ENCODE data around the gene SH3D21. TPM values are rescaled to one million over a fixed set of nuclear protein-coding genes. Genes with fewer than 3 reads are reported as not detected.

The SH3D21 gene
- total and polyA plus RNA-seq, 4 donors = 2.5 to 10.7 (median 7.5) TPM

- peaks cover 4% of the 10 kb centered on the region for H3K36me3 ChIP-seq (ENCODE audit: control insufficient read depth, insufficient read depth, low read length)
- no peaks in the 10 kb centered on the region for H3K4me1 ChIP-seq (ENCODE audit: control insufficient read depth, insufficient read depth, low read length)
- WGBS (ENCODE audit: insufficient coverage) = 33% methylated on average over 1 of the region's 2 CpGs
- no peaks in the 10 kb centered on the region for H3K9me3 ChIP-seq (ENCODE audit: control insufficient read depth, insufficient read depth, low read length)
- DNase-seq (ENCODE audit: low read depth in 4 of 6, low spot score in 6 of 6) = no peak
- H3K27me3 ChIP-seq (ENCODE audit: control insufficient read depth, insufficient read depth, low read length) = no peaks in the 10 kb centered on the region
- H3K4me3 ChIP-seq (ENCODE audit: low read depth, low read length) = no peak overlapping the region
- no peak overlapping the region for H3K27ac ChIP-seq (ENCODE audit: low read depth, low read length)
These were observed 26.9 kb upstream of the SH3D21 start for GRCh38 chr1:36279110-36279788.

DNA sequence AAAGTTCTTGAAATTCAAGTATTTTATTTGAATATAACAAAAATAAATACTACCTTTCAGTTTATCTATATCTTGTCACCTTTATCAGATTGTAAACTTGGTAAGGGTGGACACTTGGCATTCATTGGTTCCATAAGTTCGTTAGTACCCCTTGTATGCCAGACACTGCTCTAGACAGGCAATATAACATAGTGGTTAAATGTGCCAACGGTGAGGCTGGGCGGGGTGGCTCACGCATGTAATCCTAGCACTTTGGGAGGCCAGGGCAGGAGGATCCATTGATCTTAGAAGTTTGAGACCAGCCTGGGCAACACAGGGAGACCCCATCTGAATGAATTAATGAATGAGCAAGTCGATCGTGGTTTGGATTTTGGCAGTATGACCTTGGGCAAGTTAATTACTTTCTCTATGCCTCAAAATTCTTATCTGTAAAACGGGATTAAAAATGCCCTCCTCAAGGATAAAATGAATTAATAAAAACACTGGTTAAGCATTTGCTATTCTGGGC lies 26.3 kb upstream of the SH3D21 start:
- Histone ChIP-seq H3K4me3 (ENCODE audit: low read depth, low read length) (no peak overlapping the region), H3K9me3 (ENCODE audit: control insufficient read depth, insufficient read depth, low read length) (no peaks in the 10 kb centered on the region), H3K36me3 (ENCODE audit: control insufficient read depth, insufficient read depth, low read length) (peaks cover 1% of the 10 kb centered on the region), H3K27me3 (ENCODE audit: control insufficient read depth, insufficient read depth, low read length) (no peaks in the 10 kb centered on the region), H3K4me1 (ENCODE audit: control insufficient read depth, insufficient read depth, low read length) (no peaks in the 10 kb centered on the region), H3K27ac (ENCODE audit: low read depth, low read length) (no peak overlapping the region)
- WGBS (ENCODE audit: insufficient coverage) = 84% methylated on average over 3 of the region's 7 CpGs
- DNase-seq (ENCODE audit: low read depth in 4 of 6, low spot score in 6 of 6) = no peak

DNA sequence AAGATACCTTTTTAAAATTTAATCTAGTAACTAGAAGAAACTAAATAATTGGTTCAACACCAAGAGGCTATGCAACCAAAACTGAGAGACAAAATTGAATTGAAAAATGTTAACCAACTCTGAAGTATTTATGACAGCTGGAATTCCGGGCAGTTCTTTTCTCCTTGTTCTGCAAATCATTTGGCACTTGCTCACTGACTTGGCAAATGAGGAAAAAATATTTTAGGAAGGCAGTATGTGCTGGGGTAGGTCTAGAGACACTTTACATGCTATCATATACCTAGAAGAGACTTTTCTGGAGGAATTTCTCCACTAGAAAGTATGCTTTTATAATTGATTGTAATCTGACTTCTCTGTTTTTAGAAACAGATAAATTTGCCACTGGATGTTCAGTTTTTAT lies 22.1 kb upstream of the SH3D21 start:
- H3K9me3 ChIP-seq (ENCODE audit: control insufficient read depth, insufficient read depth, low read length) = no peaks in the 10 kb centered on the region
- H3K27ac ChIP-seq (ENCODE audit: low read depth, low read length) = no peak overlapping the region
- no peaks in the 10 kb centered on the region for H3K4me1 ChIP-seq (ENCODE audit: control insufficient read depth, insufficient read depth, low read length)
- peak in 1 of 6 donors; percentile 46 for DNase-seq (ENCODE audit: low read depth in 4 of 6, low spot score in 6 of 6)
- peaks cover 13% of the 10 kb centered on the region for H3K36me3 ChIP-seq (ENCODE audit: control insufficient read depth, insufficient read depth, low read length)
- H3K27me3 ChIP-seq (ENCODE audit: control insufficient read depth, insufficient read depth, low read length) = no peaks in the 10 kb centered on the region
- no peak overlapping the region for H3K4me3 ChIP-seq (ENCODE audit: low read depth, low read length)
- WGBS (ENCODE audit: insufficient coverage) = no CpG with 5 or more reads among the region's 1 CpG

DNA sequence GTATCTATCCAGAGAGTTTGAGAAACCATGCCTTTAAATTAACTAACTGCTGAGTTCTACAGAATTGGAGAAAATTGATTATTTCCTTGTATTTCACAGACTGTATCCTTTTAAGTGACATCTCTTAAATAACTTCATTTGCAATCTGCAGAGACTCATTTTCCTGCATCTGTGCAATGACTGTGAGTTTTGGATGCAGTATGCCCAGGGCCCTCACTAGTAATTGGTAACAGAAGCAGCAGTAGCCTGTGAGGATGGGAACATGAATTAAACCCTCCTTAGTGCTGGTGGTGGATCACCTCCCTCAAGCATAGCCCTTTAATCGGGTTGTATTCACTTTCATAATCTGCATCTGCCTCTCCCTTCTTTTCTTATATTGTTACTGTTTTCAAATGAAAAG lies 21.7 kb upstream of the SH3D21 start:
- DNase-seq (ENCODE audit: low read depth in 4 of 6, low spot score in 6 of 6) = no peak
- peaks cover 17% of the 10 kb centered on the region for H3K36me3 ChIP-seq (ENCODE audit: control insufficient read depth, insufficient read depth, low read length)
- H3K4me1 ChIP-seq (ENCODE audit: control insufficient read depth, insufficient read depth, low read length) = no peaks in the 10 kb centered on the region
- H3K4me3 ChIP-seq (ENCODE audit: low read depth, low read length) = no peak overlapping the region
- WGBS (ENCODE audit: insufficient coverage) = no CpG with 5 or more reads among the region's 1 CpG
- H3K27ac ChIP-seq (ENCODE audit: low read depth, low read length) = no peak overlapping the region
- no peaks in the 10 kb centered on the region for H3K27me3 ChIP-seq (ENCODE audit: control insufficient read depth, insufficient read depth, low read length)
- H3K9me3 ChIP-seq (ENCODE audit: control insufficient read depth, insufficient read depth, low read length) = no peaks in the 10 kb centered on the region

DNA sequence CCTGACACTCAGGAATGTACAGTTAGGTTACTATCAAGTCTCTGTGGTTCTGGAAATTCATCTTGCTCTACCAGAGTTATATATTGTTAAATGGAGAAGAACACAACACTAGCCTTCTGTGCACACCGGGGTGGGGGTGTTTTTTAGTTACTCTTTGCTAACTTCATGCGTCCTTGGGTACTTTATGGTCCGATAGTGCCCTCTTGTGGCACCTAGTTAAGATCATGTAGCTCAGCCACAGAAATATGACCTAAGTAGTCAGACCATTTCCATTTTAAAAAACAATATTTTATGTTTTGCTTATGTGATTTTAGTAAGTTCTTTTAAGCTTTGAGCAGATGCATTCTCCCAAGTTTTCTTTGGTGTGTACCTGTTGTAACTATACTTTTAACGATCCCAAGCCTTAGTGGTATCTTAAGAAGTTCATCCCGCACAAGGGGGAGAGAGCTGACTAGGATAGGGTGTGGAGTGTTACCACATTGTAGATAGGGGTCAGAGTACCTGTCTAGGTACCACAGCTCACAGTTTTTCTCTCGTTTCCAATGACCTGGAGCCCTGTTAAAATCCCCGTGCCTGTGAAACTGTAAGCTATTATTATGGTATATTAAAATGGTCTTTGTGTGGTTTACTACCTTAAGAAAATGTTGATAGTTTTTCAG lies 20.6 kb upstream of the SH3D21 start:
- Histone ChIP-seq H3K27me3 (ENCODE audit: control insufficient read depth, insufficient read depth, low read length) (no peaks in the 10 kb centered on the region), H3K27ac (ENCODE audit: low read depth, low read length) (no peak overlapping the region), H3K4me1 (ENCODE audit: control insufficient read depth, insufficient read depth, low read length) (no peaks in the 10 kb centered on the region), H3K4me3 (ENCODE audit: low read depth, low read length) (no peak overlapping the region), H3K36me3 (ENCODE audit: control insufficient read depth, insufficient read depth, low read length) (peaks cover 26% of the 10 kb centered on the region), H3K9me3 (ENCODE audit: control insufficient read depth, insufficient read depth, low read length) (no peaks in the 10 kb centered on the region)
- DNase-seq (ENCODE audit: low read depth in 4 of 6, low spot score in 6 of 6) = peak; percentile 47 to 93 (median 76)
- WGBS (ENCODE audit: insufficient coverage) = 67% methylated on average over 1 of the region's 7 CpGs

DNA sequence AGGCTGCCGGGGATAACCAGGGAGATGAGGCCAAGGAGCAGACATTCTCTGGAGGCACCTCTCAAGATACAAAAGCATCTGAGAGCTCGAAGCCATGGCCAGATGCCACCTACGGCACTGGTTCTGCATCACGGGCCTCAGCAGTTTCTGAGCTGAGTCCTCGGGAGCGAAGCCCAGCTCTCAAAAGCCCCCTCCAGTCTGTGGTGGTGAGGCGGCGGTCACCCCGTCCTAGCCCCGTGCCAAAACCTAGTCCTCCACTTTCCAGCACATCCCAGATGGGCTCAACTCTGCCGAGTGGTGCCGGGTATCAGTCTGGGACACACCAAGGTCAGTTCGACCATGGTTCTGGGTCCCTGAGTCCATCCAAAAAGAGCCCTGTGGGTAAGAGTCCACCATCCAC lies 19.4 kb upstream of the SH3D21 start:
- H3K9me3 ChIP-seq (ENCODE audit: control insufficient read depth, insufficient read depth, low read length) = no peaks in the 10 kb centered on the region
- WGBS (ENCODE audit: insufficient coverage) = 91% methylated on average over 12 of the region's 13 CpGs
- no peak overlapping the region for H3K27ac ChIP-seq (ENCODE audit: low read depth, low read length)
- H3K27me3 ChIP-seq (ENCODE audit: control insufficient read depth, insufficient read depth, low read length) = no peaks in the 10 kb centered on the region
- peaks cover 30% of the 10 kb centered on the region for H3K36me3 ChIP-seq (ENCODE audit: control insufficient read depth, insufficient read depth, low read length)
- DNase-seq (ENCODE audit: low read depth in 4 of 6, low spot score in 6 of 6) = no peak
- H3K4me1 ChIP-seq (ENCODE audit: control insufficient read depth, insufficient read depth, low read length) = no peaks in the 10 kb centered on the region
- no peak overlapping the region for H3K4me3 ChIP-seq (ENCODE audit: low read depth, low read length)

- DNase-seq (ENCODE audit: low read depth in 4 of 6, low spot score in 6 of 6) = no peak
- Histone ChIP-seq H3K4me3 (ENCODE audit: low read depth, low read length) (no peak overlapping the region), H3K9me3 (ENCODE audit: control insufficient read depth, insufficient read depth, low read length) (no peaks in the 10 kb centered on the region), H3K4me1 (ENCODE audit: control insufficient read depth, insufficient read depth, low read length) (no peaks in the 10 kb centered on the region), H3K27ac (ENCODE audit: low read depth, low read length) (no peak overlapping the region), H3K36me3 (ENCODE audit: control insufficient read depth, insufficient read depth, low read length) (peaks cover 31% of the 10 kb centered on the region), H3K27me3 (ENCODE audit: control insufficient read depth, insufficient read depth, low read length) (no peaks in the 10 kb centered on the region)
- WGBS (ENCODE audit: insufficient coverage) = 87% methylated on average over 5 of the region's 5 CpGs
These were observed 18.6 kb upstream of the SH3D21 start for GRCh38 chr1:36287595-36287994.

DNA sequence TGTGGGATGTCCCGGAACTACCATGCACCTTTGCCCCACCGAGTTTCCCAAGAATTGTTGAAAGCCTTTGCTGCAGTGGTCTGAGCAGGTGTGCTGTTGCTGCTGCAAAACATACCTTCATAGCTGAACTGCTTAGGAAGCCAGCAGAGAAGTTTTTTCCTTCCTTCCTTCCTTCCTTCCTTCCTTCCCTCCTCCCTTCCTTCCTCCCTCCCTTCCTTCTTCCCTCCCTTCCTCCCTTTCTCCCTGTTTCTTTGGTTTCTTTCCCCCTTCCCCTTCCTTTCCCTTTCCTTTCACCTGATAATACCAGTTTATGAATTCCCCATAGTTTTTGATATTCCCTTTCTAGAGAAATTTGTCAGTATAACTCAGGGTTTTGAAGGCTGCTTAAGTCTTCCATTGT lies 10.8 kb upstream of the SH3D21 start:
- no CpG with 5 or more reads among the region's 2 CpGs for WGBS (ENCODE audit: insufficient coverage)
- Histone ChIP-seq H3K4me1 (ENCODE audit: control insufficient read depth, insufficient read depth, low read length) (no peaks in the 10 kb centered on the region), H3K36me3 (ENCODE audit: control insufficient read depth, insufficient read depth, low read length) (peaks cover 55% of the 10 kb centered on the region)

GRCh38 chr1:36297062-36297461 lies 9.1 kb upstream of the SH3D21 start:
- Histone ChIP-seq H3K4me3 (ENCODE audit: low read depth, low read length) (no peak overlapping the region), H3K4me1 (ENCODE audit: control insufficient read depth, insufficient read depth, low read length) (no peaks in the 10 kb centered on the region), H3K9me3 (ENCODE audit: control insufficient read depth, insufficient read depth, low read length) (no peaks in the 10 kb centered on the region), H3K27me3 (ENCODE audit: control insufficient read depth, insufficient read depth, low read length) (no peaks in the 10 kb centered on the region), H3K36me3 (ENCODE audit: control insufficient read depth, insufficient read depth, low read length) (peaks cover 61% of the 10 kb centered on the region), H3K27ac (ENCODE audit: low read depth, low read length) (no peak overlapping the region)
- 87% methylated on average over 2 of the region's 2 CpGs for WGBS (ENCODE audit: insufficient coverage)
- no peak for DNase-seq (ENCODE audit: low read depth in 4 of 6, low spot score in 6 of 6)

More for the DNA sequence above, 10.8 kb upstream of the SH3D21 start:
- no peak overlapping the region for H3K27ac ChIP-seq (ENCODE audit: low read depth, low read length)
- DNase-seq (ENCODE audit: low read depth in 4 of 6, low spot score in 6 of 6) = no peak
- H3K9me3 ChIP-seq (ENCODE audit: control insufficient read depth, insufficient read depth, low read length) = no peaks in the 10 kb centered on the region
- H3K27me3 ChIP-seq (ENCODE audit: control insufficient read depth, insufficient read depth, low read length) = no peaks in the 10 kb centered on the region
- H3K4me3 ChIP-seq (ENCODE audit: low read depth, low read length) = no peak overlapping the region

- no peak for DNase-seq (ENCODE audit: low read depth in 4 of 6, low spot score in 6 of 6)
- WGBS (ENCODE audit: insufficient coverage) = 92% methylated on average over 4 of the region's 5 CpGs
- no peaks in the 10 kb centered on the region for H3K9me3 ChIP-seq (ENCODE audit: control insufficient read depth, insufficient read depth, low read length)
- no peak overlapping the region for H3K4me3 ChIP-seq (ENCODE audit: low read depth, low read length)
- no peaks in the 10 kb centered on the region for H3K27me3 ChIP-seq (ENCODE audit: control insufficient read depth, insufficient read depth, low read length)
- no peaks in the 10 kb centered on the region for H3K4me1 ChIP-seq (ENCODE audit: control insufficient read depth, insufficient read depth, low read length)
- H3K36me3 ChIP-seq (ENCODE audit: control insufficient read depth, insufficient read depth, low read length) = peaks cover 59% of the 10 kb centered on the region
- no peak overlapping the region for H3K27ac ChIP-seq (ENCODE audit: low read depth, low read length)
These were observed 7.5 kb upstream of the SH3D21 start for GRCh38 chr1:36298640-36299039.
